Endometrium (tissue), 2 donors: ENCODE results near the gene FEM1A.
"Not testable (repeated sequence)": the region's sequence is repeated elsewhere in the genome, so short reads cannot be mapped to it uniquely, and the experiment has no call there.

Source experiments
- FAIRE-seq: peaks from 2 replicates; lab custom pipeline; 2012; peaks lifted over from hg19 to GRCh38; lab: Jason Lieb, UNC
- donor health status: control.
- donor health status: control.

The FEM1A gene

GRCh38 chr19:4814625-4815425 is 23.3 kb downstream of the FEM1A start:
- FAIRE-seq: no peak

- peak; percentile 89 for FAIRE-seq
Measured at GRCh38 chr19:4815426-4816201, 24.1 kb downstream of the FEM1A start.

GRCh38 chr19:4816202-4816949 is 24.8 kb downstream of the FEM1A start:
- no peak for FAIRE-seq

- no peak for FAIRE-seq
Measured at GRCh38 chr19:4816950-4817278, 25.4 kb downstream of the FEM1A start.

- no peak for FAIRE-seq
Measured at GRCh38 chr19:4817467-4818277, 26.1 kb downstream of the FEM1A start.

GRCh38 chr19:4821265-4821664 is 29.7 kb downstream of the FEM1A start:
- FAIRE-seq: no peak

- FAIRE-seq: not testable (repeated sequence)
Measured at GRCh38 chr19:4822354-4822753, 30.8 kb downstream of the FEM1A start.

GRCh38 chr19:4823577-4823976 is 32.0 kb downstream of the FEM1A start:
- FAIRE-seq: no peak

GRCh38 chr19:4829001-4829712 is 37.6 kb downstream of the FEM1A start:
- no peak for FAIRE-seq

GRCh38 chr19:4830332-4830731 is 38.8 kb downstream of the FEM1A start:
- no peak for FAIRE-seq

- no peak for FAIRE-seq
Measured at GRCh38 chr19:4830768-4831265, 39.3 kb downstream of the FEM1A start.

GRCh38 chr19:4831304-4831978 is 39.9 kb downstream of the FEM1A start, which contains the start of gene TICAM1:
TSS of gene TICAM1 (minus strand) at chr19:4831712. CDS start at chr19:4818377, 13,335 bp downstream.
- FAIRE-seq: no peak

- not testable (repeated sequence) for FAIRE-seq
Measured at GRCh38 chr19:4831979-4832340, 40.4 kb downstream of the FEM1A start.

- FAIRE-seq: no peak
Measured at GRCh38 chr19:4832776-4833175, 41.2 kb downstream of the FEM1A start.

GRCh38 chr19:4839192-4839591 is 47.7 kb downstream of the FEM1A start:
- FAIRE-seq: no peak

- no peak for FAIRE-seq
Measured at GRCh38 chr19:4843647-4843965, 52.1 kb downstream of the FEM1A start.

GRCh38 chr19:4844348-4845179 is 53.0 kb downstream of the FEM1A start:
- no peak for FAIRE-seq

- FAIRE-seq: not testable (repeated sequence)
Measured at GRCh38 chr19:4845975-4846374, 54.4 kb downstream of the FEM1A start.

- no peak for FAIRE-seq
Measured at GRCh38 chr19:4847190-4847973, 55.8 kb downstream of the FEM1A start.
